ENCODE measurements around the gene CREB3L1. TPM values are rescaled to one million over a fixed set of nuclear protein-coding genes. Genes with fewer than 3 reads are reported as not detected.

The CREB3L1 gene
- total RNA-seq, 2 experiments from 2014 or later, result not detected

DNA sequence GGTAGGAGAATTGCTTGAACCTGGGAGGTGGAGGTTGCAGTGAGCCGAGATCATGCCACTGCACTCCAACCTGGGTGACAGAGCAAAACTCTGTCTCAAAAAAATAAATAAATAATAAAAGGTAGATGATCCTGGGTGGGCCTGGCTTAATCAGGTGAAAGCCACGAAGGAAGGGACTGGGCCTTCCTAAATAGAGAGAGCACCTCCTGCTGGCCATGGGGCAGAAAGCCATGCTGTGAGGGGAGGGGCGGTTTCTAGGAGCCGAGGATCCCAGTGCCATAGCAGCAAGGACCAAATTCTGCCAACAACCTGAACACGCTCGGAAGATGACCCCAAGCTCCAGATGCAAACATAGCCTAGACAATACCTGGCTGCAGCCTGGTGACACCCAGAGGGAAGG lies 45.3 kb downstream of the CREB3L1 start:
- no peak overlapping the region for H3K4me3 Mint-ChIP-seq
- no peak for ATAC-seq

DNA sequence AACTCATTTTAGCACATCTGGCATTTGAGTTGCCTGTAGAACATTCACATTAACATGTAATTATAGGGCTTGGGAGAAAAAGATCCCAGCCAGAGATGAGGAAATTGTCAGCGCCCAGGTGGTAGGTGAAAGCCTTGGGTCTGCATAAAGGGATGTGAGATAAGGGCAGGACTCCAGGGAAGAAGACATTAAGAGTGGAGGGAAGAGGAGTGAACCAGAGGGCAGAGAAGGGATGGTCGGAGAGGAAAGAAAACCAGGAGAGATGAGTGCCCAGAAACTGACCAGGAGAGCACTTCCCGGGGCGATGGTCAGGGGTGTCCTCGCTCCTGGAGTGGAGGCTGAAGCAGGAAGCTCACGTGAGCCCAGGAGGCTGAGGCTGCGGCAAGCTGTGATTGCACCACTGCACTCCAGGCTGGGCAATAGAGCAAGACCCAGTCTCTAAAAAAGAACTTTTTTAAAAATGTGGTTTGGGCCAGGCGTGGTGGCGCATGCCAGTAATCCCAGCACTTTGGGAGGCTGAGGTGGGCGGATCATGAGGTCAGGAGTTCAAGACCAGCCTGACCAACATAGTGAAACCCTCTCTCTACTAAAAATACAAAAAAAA lies 49.5 kb downstream of the CREB3L1 start:
- H3K27ac Mint-ChIP-seq, result no peak overlapping the region
- CTCF ChIA-PET, result interaction anchor here (8.3 kb wide), 1 partner anchor 15 kb away, joined by 92 read pairs; no protein-coding TSS in a partner anchor

More for the DNA sequence above, 45.3 kb downstream of the CREB3L1 start:
- Mint-ChIP-seq H3K9me3 (ENCODE audit: insufficient read depth) (no peaks in the 10 kb centered on the region), H3K27me3 (ENCODE audit: low read depth) (peaks cover 11% of the 10 kb centered on the region), H3K4me1 (ENCODE audit: low read depth) (peaks cover 28% of the 10 kb centered on the region), H3K27ac (no peak overlapping the region), H3K36me3 (ENCODE audit: low read depth) (no peaks in the 10 kb centered on the region)
- POLR2A ChIA-PET, result no interaction called here
- no peak for DNase-seq
- CTCF ChIA-PET, result interaction anchor here (1.0 to 1.9 kb wide), 3 partner anchors 9 to 84 kb away, joined by 4 to 5 read pairs (median 4); no protein-coding TSS in a partner anchor

GRCh38 chr11:46327829-46328228 lies 50.4 kb downstream of the CREB3L1 start:
- POLR2A ChIA-PET, result no interaction called here
- ATAC-seq, result no peak
- CTCF ChIA-PET, result interaction anchor here (8.3 kb wide), 1 partner anchor 16 kb away, joined by 92 read pairs; no protein-coding TSS in a partner anchor

More for the DNA sequence above, 49.5 kb downstream of the CREB3L1 start:
- H3K36me3 Mint-ChIP-seq (ENCODE audit: low read depth), result peaks cover 3% of the 10 kb centered on the region
- peaks cover 27% of the 10 kb centered on the region for H3K4me1 Mint-ChIP-seq (ENCODE audit: low read depth)
- DNase-seq, result no peak
- no peak for ATAC-seq
- H3K4me3 Mint-ChIP-seq, result no peak overlapping the region
- POLR2A ChIA-PET, result no interaction called here
- no peaks in the 10 kb centered on the region for H3K9me3 Mint-ChIP-seq (ENCODE audit: insufficient read depth)
- peaks cover 33% of the 10 kb centered on the region for H3K27me3 Mint-ChIP-seq (ENCODE audit: low read depth)

GRCh38 chr11:46330154-46330553 lies 52.7 kb downstream of the CREB3L1 start:
- peaks cover 41% of the 10 kb centered on the region for H3K4me1 Mint-ChIP-seq (ENCODE audit: low read depth)
- ChIA-PET CTCF (interaction anchor here (1.2 to 8.3 kb wide), 8 partner anchors 9 to 91 kb away, joined by 4 to 92 read pairs (median 14); partner anchors contain the start of gene DGKZ), POLR2A (interaction anchor here (1.3 kb wide), 1 partner anchor 14 kb away, joined by 3 read pairs; no protein-coding TSS in a partner anchor)
- ATAC-seq (no peak), DNase-seq (no peak)
- H3K4me3 Mint-ChIP-seq, result peak overlapping the region; percentile 58
- peaks cover 3% of the 10 kb centered on the region for H3K36me3 Mint-ChIP-seq (ENCODE audit: low read depth)
- peak overlapping the region; percentile 68 for H3K27ac Mint-ChIP-seq
- H3K27me3 Mint-ChIP-seq (ENCODE audit: low read depth), result peaks cover 55% of the 10 kb centered on the region
- H3K9me3 Mint-ChIP-seq (ENCODE audit: insufficient read depth), result no peaks in the 10 kb centered on the region

More at GRCh38 chr11:46327829-46328228, 50.4 kb downstream of the CREB3L1 start:
- DNase-seq, result no peak
- H3K36me3 Mint-ChIP-seq (ENCODE audit: low read depth), result peaks cover 3% of the 10 kb centered on the region
- peaks cover 38% of the 10 kb centered on the region for H3K27me3 Mint-ChIP-seq (ENCODE audit: low read depth)
- no peak overlapping the region for H3K27ac Mint-ChIP-seq
- H3K9me3 Mint-ChIP-seq (ENCODE audit: insufficient read depth), result no peaks in the 10 kb centered on the region
- H3K4me3 Mint-ChIP-seq, result no peak overlapping the region
- peaks cover 33% of the 10 kb centered on the region for H3K4me1 Mint-ChIP-seq (ENCODE audit: low read depth)

GRCh38 chr11:46330563-46331281 lies 53.3 kb downstream of the CREB3L1 start:
- ChIA-PET CTCF (interaction anchor here (1.2 to 8.3 kb wide), 8 partner anchors 9 to 92 kb away, joined by 4 to 92 read pairs (median 14); partner anchors contain the start of gene DGKZ), POLR2A (interaction anchor here (1.3 kb wide), 2 partner anchors 9 to 15 kb away, joined by 3 read pairs; no protein-coding TSS in a partner anchor)
- H3K4me1 Mint-ChIP-seq (ENCODE audit: low read depth), result peaks cover 41% of the 10 kb centered on the region
- peak overlapping the region; percentile 58 for H3K4me3 Mint-ChIP-seq
- DNase-seq, result no peak
- H3K27ac Mint-ChIP-seq, result peak overlapping the region; percentile 81
- peaks cover 3% of the 10 kb centered on the region for H3K36me3 Mint-ChIP-seq (ENCODE audit: low read depth)
- H3K9me3 Mint-ChIP-seq (ENCODE audit: insufficient read depth), result no peaks in the 10 kb centered on the region
- ATAC-seq, result peak; percentile 2
- H3K27me3 Mint-ChIP-seq (ENCODE audit: low read depth), result peaks cover 52% of the 10 kb centered on the region

DNA sequence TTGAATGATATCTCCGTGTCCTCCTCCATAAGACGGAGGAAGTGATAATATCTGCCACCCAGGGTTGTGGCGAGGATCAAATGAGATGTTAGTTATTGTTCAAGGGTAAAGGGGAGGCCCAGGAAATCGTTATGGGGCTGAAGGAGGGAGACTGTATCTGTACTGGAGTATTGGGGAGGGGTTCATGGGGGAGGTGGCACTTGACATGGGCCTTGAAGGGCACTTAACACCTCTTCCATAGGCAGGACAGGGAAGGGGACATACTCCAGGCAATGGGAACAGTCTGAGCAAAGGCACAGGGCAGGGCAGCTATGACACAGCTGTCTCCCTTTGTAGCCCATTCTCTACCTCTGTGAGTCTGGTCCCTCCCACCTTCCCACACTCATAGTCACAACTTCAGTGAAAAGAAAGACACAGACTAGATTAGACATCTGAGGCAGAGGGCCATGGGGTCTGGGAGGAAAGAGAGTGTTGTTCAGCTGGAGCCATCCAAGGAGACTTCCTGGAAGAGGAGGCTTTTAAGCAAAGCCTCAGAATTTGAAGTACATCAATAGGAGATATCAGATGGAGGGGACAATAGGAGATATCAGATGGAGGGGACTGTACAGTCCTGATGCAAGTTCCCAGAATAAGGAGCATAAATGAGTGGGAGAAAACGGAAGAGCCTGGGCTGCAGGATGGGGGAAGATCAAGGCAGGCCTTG lies 54.0 kb downstream of the CREB3L1 start:
- ATAC-seq, result peak; percentile 78
- ChIA-PET POLR2A (interaction anchor here (1.3 to 1.5 kb wide), 2 partner anchors 9 to 14 kb away, joined by 3 to 6 read pairs; no protein-coding TSS in a partner anchor), CTCF (interaction anchor here (1.6 to 8.3 kb wide), 7 partner anchors 10 to 92 kb away, joined by 5 to 92 read pairs (median 15); partner anchors contain the start of gene DGKZ)
- H3K4me3 Mint-ChIP-seq, result peak overlapping the region; percentile 58
- H3K9me3 Mint-ChIP-seq (ENCODE audit: insufficient read depth), result no peaks in the 10 kb centered on the region
- peak; percentile 64 for DNase-seq
- peaks cover 56% of the 10 kb centered on the region for H3K27me3 Mint-ChIP-seq (ENCODE audit: low read depth)
- H3K27ac Mint-ChIP-seq, result peak overlapping the region; percentile 81
- peaks cover 3% of the 10 kb centered on the region for H3K36me3 Mint-ChIP-seq (ENCODE audit: low read depth)
- peaks cover 41% of the 10 kb centered on the region for H3K4me1 Mint-ChIP-seq (ENCODE audit: low read depth)

DNA sequence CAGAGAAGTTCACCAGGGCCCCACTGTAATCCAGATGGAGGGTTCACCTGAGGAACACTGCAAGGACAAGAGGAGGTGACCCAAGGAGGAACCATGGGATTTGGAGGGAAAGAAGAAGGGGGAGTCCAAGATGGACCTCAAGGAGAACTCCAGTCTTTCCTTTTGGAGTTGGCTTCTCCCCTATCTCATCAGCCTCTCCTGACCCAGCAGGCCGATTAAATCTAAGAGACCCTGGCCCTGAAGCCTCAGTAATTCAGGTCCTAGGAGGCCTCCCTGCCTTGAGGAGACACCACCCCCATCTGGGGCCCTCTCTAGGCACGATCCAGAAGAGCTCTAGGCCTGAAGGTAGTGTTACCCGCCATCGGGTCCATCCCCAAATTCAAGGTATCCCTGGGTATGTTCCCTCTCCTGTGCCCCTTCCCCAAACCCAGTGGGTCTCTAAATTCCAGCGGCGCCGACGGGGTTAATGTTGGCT lies 54.7 kb downstream of the CREB3L1 start:
- peaks cover 50% of the 10 kb centered on the region for H3K27me3 Mint-ChIP-seq (ENCODE audit: low read depth)
- peak overlapping the region; percentile 58 for H3K4me3 Mint-ChIP-seq
- ChIA-PET POLR2A (interaction anchor here (1.1 to 1.5 kb wide), 3 partner anchors 8 to 17 kb away, joined by 3 to 6 read pairs (median 3); no protein-coding TSS in a partner anchor), CTCF (interaction anchor here (1.1 to 8.3 kb wide), 6 partner anchors 13 to 88 kb away, joined by 4 to 92 read pairs (median 16); partner anchors contain the start of gene DGKZ)
- peaks cover 3% of the 10 kb centered on the region for H3K36me3 Mint-ChIP-seq (ENCODE audit: low read depth)
- no peaks in the 10 kb centered on the region for H3K9me3 Mint-ChIP-seq (ENCODE audit: insufficient read depth)
- H3K4me1 Mint-ChIP-seq (ENCODE audit: low read depth), result peaks cover 46% of the 10 kb centered on the region
- DNase-seq (no peak), ATAC-seq (no peak)
- no peak overlapping the region for H3K27ac Mint-ChIP-seq

- Mint-ChIP-seq H3K9me3 (ENCODE audit: insufficient read depth) (no peaks in the 10 kb centered on the region), H3K36me3 (ENCODE audit: low read depth) (peaks cover 3% of the 10 kb centered on the region), H3K27me3 (ENCODE audit: low read depth) (peaks cover 47% of the 10 kb centered on the region), H3K4me1 (ENCODE audit: low read depth) (peaks cover 46% of the 10 kb centered on the region), H3K4me3 (peak overlapping the region; percentile 34), H3K27ac (no peak overlapping the region)
- CTCF ChIA-PET, result interaction anchor here (1.1 to 8.3 kb wide), 4 partner anchors 12 to 37 kb away, joined by 4 to 92 read pairs (median 36); partner anchors contain the start of gene DGKZ
- ATAC-seq (peak; percentile 43), DNase-seq (no peak)
- POLR2A ChIA-PET, result interaction anchor here (0.6 to 1.5 kb wide), 3 partner anchors 13 to 89 kb away, joined by 3 to 6 read pairs (median 3); no protein-coding TSS in a partner anchor
Observed at GRCh38 chr11:46332568-46333393, 55.3 kb downstream of the CREB3L1 start.

GRCh38 chr11:46333394-46333947 lies 56.0 kb downstream of the CREB3L1 start:
- DNase-seq (no peak), ATAC-seq (no peak)
- POLR2A ChIA-PET, result interaction anchor here (0.6 to 1.1 kb wide), 2 partner anchors 15 to 90 kb away, joined by 3 read pairs; no protein-coding TSS in a partner anchor
- Mint-ChIP-seq H3K9me3 (ENCODE audit: insufficient read depth) (no peaks in the 10 kb centered on the region), H3K27me3 (ENCODE audit: low read depth) (peaks cover 44% of the 10 kb centered on the region), H3K36me3 (ENCODE audit: low read depth) (peaks cover 3% of the 10 kb centered on the region), H3K27ac (no peak overlapping the region), H3K4me1 (ENCODE audit: low read depth) (peaks cover 46% of the 10 kb centered on the region), H3K4me3 (peak overlapping the region; percentile 54)
- CTCF ChIA-PET, result interaction anchor here (1.1 to 8.3 kb wide), 3 partner anchors 11 to 38 kb away, joined by 4 to 92 read pairs (median 58); partner anchors contain the start of gene DGKZ

GRCh38 chr11:46334211-46334610 lies 56.7 kb downstream of the CREB3L1 start:
- DNase-seq (no peak), ATAC-seq (no peak)
- Mint-ChIP-seq H3K4me1 (ENCODE audit: low read depth) (peaks cover 45% of the 10 kb centered on the region), H3K27me3 (ENCODE audit: low read depth) (peaks cover 44% of the 10 kb centered on the region), H3K9me3 (ENCODE audit: insufficient read depth) (no peaks in the 10 kb centered on the region), H3K27ac (no peak overlapping the region), H3K36me3 (ENCODE audit: low read depth) (peaks cover 3% of the 10 kb centered on the region), H3K4me3 (no peak overlapping the region)
- ChIA-PET POLR2A (no interaction called here), CTCF (interaction anchor here (6.3 to 8.3 kb wide), 2 partner anchors 10 to 23 kb away, joined by 58 to 92 read pairs; partner anchors contain the start of gene DGKZ)
